Measurements from ENCODE around the gene ZBED1. TPM values are rescaled to one million over a fixed set of nuclear protein-coding genes. Genes with fewer than 3 reads are reported as not detected.

The ZBED1 gene
- total and polyA plus RNA-seq, 5 experiments from 2014 or later = 25.6 to 43.4 (median 32.6) TPM

DNA sequence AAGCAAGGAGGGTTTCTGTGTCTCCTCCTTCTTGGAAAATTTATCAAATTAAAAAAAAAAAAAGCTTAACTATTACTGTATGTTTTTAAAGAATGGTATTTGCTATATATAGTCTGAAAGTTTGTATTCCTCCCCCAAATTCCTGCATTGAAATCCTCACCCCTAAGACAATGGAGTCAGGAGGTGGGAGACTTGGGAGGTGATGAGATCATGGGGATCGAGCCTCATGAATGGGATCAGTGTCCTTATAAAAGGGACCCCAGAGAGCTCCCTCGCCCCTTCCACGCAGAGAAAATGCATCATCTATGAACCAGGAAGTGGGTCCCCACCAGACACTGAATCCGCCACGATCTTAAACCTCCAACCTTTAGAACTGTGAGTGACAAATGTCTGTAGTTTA is 50.1 kb downstream of the ZBED1 start:
- POLR2A ChIA-PET = no interaction called here
- no peaks in the 10 kb centered on the region for H3K27me3 Mint-ChIP-seq
- DNase-seq (no peak), ATAC-seq (no peak)
- H3K9me3 Mint-ChIP-seq = peaks cover 0 to 6% (median 0%) of the 10 kb centered on the region in 9 donors
- peaks cover 15 to 24% (median 20%) of the 10 kb centered on the region in 4 donors for H3K4me1 Mint-ChIP-seq
- peak overlapping the region in 9 of 10 donors; percentile 26 to 84 (median 53) for H3K27ac Mint-ChIP-seq
- peak overlapping the region in 2 of 10 donors; percentile 8 to 39 for H3K4me3 Mint-ChIP-seq
- H3K36me3 Mint-ChIP-seq = peaks cover 7 to 27% (median 20%) of the 10 kb centered on the region in 3 donors

DNA sequence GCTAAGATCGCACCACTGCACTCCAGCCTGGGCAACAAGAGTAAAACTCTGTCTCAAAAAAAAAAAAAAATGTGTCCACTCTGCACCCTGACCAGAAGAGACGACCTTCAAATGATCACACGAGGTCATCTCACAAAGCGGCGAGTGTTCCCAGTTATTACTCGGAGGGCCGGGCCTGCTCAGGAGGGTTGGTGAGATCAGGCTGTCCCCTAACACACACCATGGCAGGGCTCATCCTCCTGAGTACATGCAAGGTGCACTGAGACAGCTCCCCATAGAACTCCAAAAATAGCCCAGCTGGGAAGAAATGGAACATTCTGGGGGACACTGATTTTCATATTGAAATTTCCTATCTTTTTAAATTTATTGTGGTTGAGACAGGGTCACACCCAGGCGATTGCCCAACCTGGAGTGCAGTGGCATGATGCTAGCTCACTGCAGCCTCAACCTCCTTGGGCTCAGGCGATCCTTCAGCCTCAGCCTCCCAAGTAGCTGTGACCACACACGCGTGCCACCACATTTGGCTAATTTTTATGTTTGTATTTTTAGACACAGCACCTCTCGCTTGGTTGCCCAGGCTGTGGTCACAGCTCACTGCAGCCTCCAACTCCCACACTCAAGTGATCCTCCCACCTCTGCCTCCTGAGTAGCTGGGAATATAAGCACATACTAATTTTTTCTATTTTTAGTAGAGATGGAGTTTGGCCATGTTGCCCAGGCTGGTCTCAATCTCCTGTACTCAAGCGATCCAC is 51.5 kb downstream of the ZBED1 start:
- ATAC-seq = no peak
- Mint-ChIP-seq H3K4me1 (peaks cover 15 to 24% (median 20%) of the 10 kb centered on the region in 4 donors), H3K9me3 (peaks cover 0 to 6% (median 0%) of the 10 kb centered on the region in 9 donors), H3K4me3 (peak overlapping the region in 1 of 10 donors; percentile 32), H3K36me3 (peaks cover 7 to 26% (median 23%) of the 10 kb centered on the region in 3 donors), H3K27ac (peak overlapping the region in 2 of 10 donors; percentile 32 to 68), H3K27me3 (no peaks in the 10 kb centered on the region)
- POLR2A ChIA-PET = no interaction called here
- DNase-seq = no peak

DNA sequence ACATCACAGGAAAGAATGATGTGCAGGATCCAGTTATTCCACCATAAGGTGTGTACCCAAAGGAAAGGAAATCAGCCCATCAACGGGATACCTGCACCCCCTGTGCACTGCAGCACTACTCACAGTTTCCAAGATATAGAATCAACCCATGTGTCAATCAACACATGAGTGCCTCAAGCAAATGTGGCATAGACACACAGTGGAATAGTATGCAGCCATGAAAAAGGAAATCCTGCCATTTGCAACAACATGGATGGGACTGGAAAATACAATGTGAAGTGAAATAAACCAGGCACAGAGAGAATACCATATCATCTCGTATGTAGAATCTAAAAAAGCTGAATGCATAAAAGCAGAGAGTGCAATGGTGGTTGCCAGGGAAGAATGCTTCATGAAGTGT is 53.3 kb downstream of the ZBED1 start:
- H3K9me3 Mint-ChIP-seq = peaks cover 0 to 6% (median 0%) of the 10 kb centered on the region in 9 donors
- no peak overlapping the region for H3K27ac Mint-ChIP-seq
- H3K4me3 Mint-ChIP-seq = no peak overlapping the region
- DNase-seq = no peak
- POLR2A ChIA-PET = no interaction called here
- peaks cover 15 to 24% (median 20%) of the 10 kb centered on the region in 4 donors for H3K4me1 Mint-ChIP-seq
- H3K27me3 Mint-ChIP-seq = no peaks in the 10 kb centered on the region
- peaks cover 1 to 26% (median 16%) of the 10 kb centered on the region in 3 donors for H3K36me3 Mint-ChIP-seq
- no peak for ATAC-seq

DNA sequence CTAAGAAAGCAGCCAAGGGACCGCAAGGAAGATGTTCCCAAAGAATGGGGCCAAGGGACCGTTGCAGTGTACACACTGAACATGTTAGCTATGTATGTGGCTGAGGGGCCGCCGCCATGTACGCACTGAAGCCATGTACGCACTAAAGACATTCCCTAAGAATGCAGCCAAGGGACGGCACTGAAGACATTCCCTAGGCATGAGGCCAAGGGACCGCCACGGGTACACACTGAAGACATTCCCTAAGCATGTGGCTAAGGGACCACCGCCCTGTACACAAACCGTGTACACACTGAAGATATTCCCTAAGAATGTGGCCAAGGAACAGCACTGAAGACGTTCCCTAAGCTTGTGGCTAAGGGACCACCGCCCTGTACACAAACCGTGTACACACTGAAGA is 54.0 kb downstream of the ZBED1 start:
- Mint-ChIP-seq H3K4me3 (no peak overlapping the region), H3K36me3 (peaks cover 0 to 22% (median 14%) of the 10 kb centered on the region in 3 donors), H3K27me3 (no peaks in the 10 kb centered on the region), H3K9me3 (peaks cover 0 to 6% (median 0%) of the 10 kb centered on the region in 9 donors), H3K4me1 (peaks cover 13 to 23% (median 17%) of the 10 kb centered on the region in 4 donors), H3K27ac (no peak overlapping the region)
- ATAC-seq (no peak), DNase-seq (no peak)
- POLR2A ChIA-PET = no interaction called here

DNA sequence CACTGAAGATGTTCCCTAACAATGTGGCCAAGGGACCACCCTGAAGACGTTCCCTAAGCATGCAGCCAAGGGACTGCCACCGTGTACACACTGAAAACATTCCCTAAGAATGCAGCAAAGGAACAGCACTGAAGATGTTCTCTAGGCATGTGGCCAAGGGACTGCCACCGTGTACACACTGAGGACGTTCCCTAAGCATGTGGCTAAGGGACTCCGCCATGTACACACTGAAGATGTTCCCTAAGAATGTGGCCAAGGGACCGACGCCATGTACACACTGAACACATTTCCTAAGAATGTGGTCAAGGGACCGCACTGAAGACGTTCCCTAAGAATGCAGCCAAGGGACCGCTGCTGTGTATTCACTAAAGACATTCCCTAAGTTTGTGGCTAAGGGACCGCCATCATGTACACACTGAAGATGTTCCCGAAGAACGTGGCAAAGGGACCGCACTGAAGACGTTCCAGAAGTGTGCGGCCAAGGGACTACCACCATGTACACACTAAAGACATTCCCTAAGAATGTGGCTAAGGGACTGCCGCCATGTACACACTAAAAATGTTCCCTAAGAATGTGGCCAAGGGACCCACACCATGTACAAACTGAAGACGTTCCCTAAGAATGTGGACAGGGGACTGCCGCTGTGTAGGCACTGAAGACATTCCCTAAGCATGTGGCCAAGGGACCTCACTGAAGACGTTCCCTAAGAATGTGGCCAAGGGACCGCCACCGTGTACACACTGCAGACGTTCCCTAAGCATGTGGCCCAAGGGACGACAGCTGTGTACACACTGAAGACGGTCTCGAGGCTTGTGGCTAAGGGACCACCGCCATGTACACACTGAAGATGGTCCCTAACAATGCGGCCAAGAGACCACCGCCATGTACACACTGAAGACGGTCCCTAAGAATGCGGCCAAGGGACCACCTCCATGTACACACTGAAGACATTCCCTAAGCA is 54.8 kb downstream of the ZBED1 start:
- POLR2A ChIA-PET = no interaction called here
- no peak for ATAC-seq
- H3K27me3 Mint-ChIP-seq = no peaks in the 10 kb centered on the region

DNA sequence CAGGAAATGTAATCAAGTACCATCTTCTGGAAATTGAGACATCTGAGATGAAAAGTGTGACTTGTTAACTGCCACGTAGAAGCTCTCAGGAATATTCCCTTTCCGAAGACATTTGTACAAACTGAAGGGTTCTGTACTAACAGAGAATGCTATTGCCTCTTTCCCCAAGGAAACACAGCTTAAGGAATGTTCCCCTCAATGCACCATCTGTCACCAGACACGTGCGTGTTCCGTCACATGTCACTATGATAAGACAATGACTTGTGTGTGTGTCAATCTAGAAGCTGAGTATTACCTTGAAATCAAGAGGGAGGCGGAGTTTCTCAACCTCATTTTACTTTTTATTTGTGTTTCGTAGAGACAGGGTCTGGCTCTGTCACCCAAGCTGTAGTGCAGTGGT is 58.1 kb downstream of the ZBED1 start:
- Mint-ChIP-seq H3K27ac (no peak overlapping the region), H3K4me1 (peaks cover 0 to 13% (median 8%) of the 10 kb centered on the region in 4 donors), H3K36me3 (peaks cover 5 to 47% (median 32%) of the 10 kb centered on the region in 3 donors), H3K9me3 (peaks cover 0 to 4% (median 0%) of the 10 kb centered on the region in 9 donors), H3K4me3 (no peak overlapping the region), H3K27me3 (no peaks in the 10 kb centered on the region)
- POLR2A ChIA-PET = no interaction called here
- no peak for DNase-seq
- no peak for ATAC-seq

More for the DNA sequence above, 54.8 kb downstream of the ZBED1 start:
- DNase-seq = no peak
- Mint-ChIP-seq H3K9me3 (peaks cover 0 to 6% (median 0%) of the 10 kb centered on the region in 9 donors), H3K27ac (no peak overlapping the region), H3K4me3 (no peak overlapping the region), H3K4me1 (peaks cover 8 to 16% (median 12%) of the 10 kb centered on the region in 4 donors), H3K36me3 (peaks cover 3 to 28% (median 16%) of the 10 kb centered on the region in 3 donors)

DNA sequence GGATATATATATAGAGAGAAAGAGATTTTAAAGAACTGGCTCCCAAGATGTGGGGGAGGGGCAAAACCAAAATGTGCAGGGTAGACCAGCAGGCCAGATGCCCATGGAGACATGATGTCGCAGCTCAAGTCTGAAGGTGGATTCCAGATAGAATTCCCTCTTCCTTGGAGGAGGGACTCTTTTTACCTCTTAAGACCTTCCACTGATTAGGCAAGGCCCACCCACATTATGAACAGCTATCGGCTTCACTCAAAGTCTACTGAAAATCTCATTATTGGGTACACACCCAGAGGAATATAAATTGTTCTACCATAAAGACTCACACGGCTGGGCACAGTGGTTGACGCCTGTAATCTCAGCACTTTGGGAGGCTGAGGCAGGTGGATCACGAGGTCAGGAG is 59.3 kb downstream of the ZBED1 start:
- no peak overlapping the region for H3K27ac Mint-ChIP-seq
- no peak overlapping the region for H3K4me3 Mint-ChIP-seq
- H3K36me3 Mint-ChIP-seq = peaks cover 5 to 47% (median 29%) of the 10 kb centered on the region in 3 donors
- H3K27me3 Mint-ChIP-seq = no peaks in the 10 kb centered on the region
- POLR2A ChIA-PET = no interaction called here
- ATAC-seq (no peak), DNase-seq (no peak)
- peaks cover 0 to 18% (median 8%) of the 10 kb centered on the region in 4 donors for H3K4me1 Mint-ChIP-seq
- peaks cover 0 to 2% (median 0%) of the 10 kb centered on the region in 9 donors for H3K9me3 Mint-ChIP-seq

DNA sequence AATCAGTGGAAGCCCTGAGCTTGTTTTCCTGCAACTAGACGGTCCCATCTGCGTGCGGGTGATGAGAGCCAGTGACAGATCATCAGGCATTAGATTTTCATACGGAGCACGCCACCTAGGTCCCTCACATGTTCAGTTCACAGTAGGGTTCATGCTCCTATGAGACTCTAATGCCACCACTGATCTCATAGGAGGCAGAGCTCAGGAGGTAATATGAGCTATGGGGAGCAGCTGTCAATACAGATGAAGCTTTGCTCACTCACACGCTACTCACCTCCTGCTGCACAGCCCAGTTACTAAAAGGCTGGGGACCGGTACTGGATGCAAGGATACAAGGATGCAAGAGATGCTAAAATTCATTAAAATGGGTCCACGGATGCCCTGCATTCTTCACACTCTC is 61.2 kb downstream of the ZBED1 start:
- DNase-seq (no peak), ATAC-seq (no peak)
- no peak overlapping the region for H3K4me3 Mint-ChIP-seq
- POLR2A ChIA-PET = no interaction called here
- H3K9me3 Mint-ChIP-seq = peaks cover 0 to 2% (median 0%) of the 10 kb centered on the region in 9 donors
- peaks cover 9 to 50% (median 32%) of the 10 kb centered on the region in 3 donors for H3K36me3 Mint-ChIP-seq
- H3K27me3 Mint-ChIP-seq = no peaks in the 10 kb centered on the region
- no peak overlapping the region for H3K27ac Mint-ChIP-seq
- H3K4me1 Mint-ChIP-seq = peaks cover 0 to 18% (median 11%) of the 10 kb centered on the region in 4 donors

Other genes starting within 250 kb of the ZBED1 start
- gene DHRSX, start within 50 bp of the ZBED1 start, total RNA-seq = 10 to 100 TPM; 17.1 TPM
- 10 to 100 TPM; 17.2 to 20.8 (median 20.4) TPM for gene DHRSX, start within 50 bp of the ZBED1 start, polyA plus RNA-seq
- 100 to 1,000 TPM; 123 to 124 TPM for gene CD99, start 190.3 kb upstream of the ZBED1 start, total RNA-seq
- 100 to 1,000 TPM; 120 to 218 (median 137) TPM for gene CD99, start 190.3 kb upstream of the ZBED1 start, polyA plus RNA-seq